COLO668 (cell line): ENCODE data around the gene MLF1.
"Not testable (repeated sequence)": the region's sequence is repeated elsewhere in the genome, so short reads cannot be mapped to it uniquely, and the experiment has no call there.

Experiments
- DNase-seq: peaks from one replicate; lab custom pipeline; 2025; ENCODE audit not compliant: unreplicated experiment; lab: John Stamatoyannopoulos, UW

MLF1 gene

GRCh38 chr3:158570999-158571702, at the start of gene MLF1:
Gene MLF1 (plus strand): TSS chr3:158571194. CDS start chr3:158571301, 107 bp downstream.
- peak; percentile 93 for DNase-seq

GRCh38 chr3:158522221-158523136, 48.5 kb upstream of the MLF1 start:
- DNase-seq, result no peak

GRCh38 chr3:158528076-158528674, 42.8 kb upstream of the MLF1 start:
- no peak for DNase-seq

- no peak for DNase-seq
Measured at GRCh38 chr3:158531334-158531733, 39.7 kb upstream of the MLF1 start.

GRCh38 chr3:158532099-158532734, 38.8 kb upstream of the MLF1 start:
- peak; percentile 1 for DNase-seq

GRCh38 chr3:158535918-158536317, 35.1 kb upstream of the MLF1 start:
- DNase-seq, result no peak

GRCh38 chr3:158539414-158540014, 31.5 kb upstream of the MLF1 start:
- peak; percentile 20 for DNase-seq

- no peak for DNase-seq
Measured at GRCh38 chr3:158540066-158540465, 30.9 kb upstream of the MLF1 start.

- no peak for DNase-seq
Measured at GRCh38 chr3:158548691-158549090, 22.3 kb upstream of the MLF1 start.

GRCh38 chr3:158549938-158550337, 21.1 kb upstream of the MLF1 start:
- not testable (repeated sequence) for DNase-seq

- DNase-seq, result no peak
Measured at GRCh38 chr3:158552124-158552523, 18.9 kb upstream of the MLF1 start.

GRCh38 chr3:158559504-158559903, 11.5 kb upstream of the MLF1 start:
- DNase-seq, result no peak

- DNase-seq, result no peak
Measured at GRCh38 chr3:158560979-158561378, 10.0 kb upstream of the MLF1 start.

- DNase-seq, result no peak
Measured at GRCh38 chr3:158562674-158563073, 8.3 kb upstream of the MLF1 start.

GRCh38 chr3:158563076-158563475, 7.9 kb upstream of the MLF1 start:
- no peak for DNase-seq

GRCh38 chr3:158565076-158565475, 5.9 kb upstream of the MLF1 start:
- no peak for DNase-seq

GRCh38 chr3:158568784-158569183, 2.2 kb upstream of the MLF1 start:
- no peak for DNase-seq

GRCh38 chr3:158569794-158570193, 1.2 kb upstream of the MLF1 start:
- DNase-seq, result no peak

GRCh38 chr3:158571969-158572765, 1.2 kb downstream of the MLF1 start:
- no peak for DNase-seq

- no peak for DNase-seq
Measured at GRCh38 chr3:158572766-158573060, 1.7 kb downstream of the MLF1 start.
